ENCODE measurements around the gene SIK3. TPM values are rescaled to one million over a fixed set of nuclear protein-coding genes. Genes with fewer than 3 reads are reported as not detected.
A peak's percentile ranks its signal among the peaks of the same experiment; 100 is the strongest.

SIK3 gene
- total and polyA plus RNA-seq, 12 donors = 9.9 to 47.3 (median 36.5) TPM

DNA sequence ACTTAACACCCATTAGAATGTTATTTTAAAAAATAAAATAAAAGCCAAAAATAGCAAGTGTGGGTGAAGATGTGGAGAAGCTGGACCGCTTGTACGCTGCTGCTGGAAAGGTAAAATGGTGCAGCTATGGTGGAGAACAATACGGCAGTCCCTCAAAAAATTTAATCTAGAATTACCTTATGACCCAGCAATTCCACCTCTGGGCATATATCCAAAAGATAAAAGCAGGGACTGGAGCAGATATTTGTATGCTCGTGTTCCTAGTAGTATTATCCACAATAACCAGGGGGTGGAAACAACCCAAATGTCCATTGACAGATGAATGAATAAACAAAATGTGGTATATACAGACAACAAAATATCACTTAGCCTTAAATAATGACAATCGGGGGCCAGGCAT is 300.4 kb downstream of the SIK3 start:
- 46 to 51% methylated on average over 5 of the region's 5 CpGs for WGBS, 2 donors
- Histone ChIP-seq H3K4me3 (no peak overlapping the region), H3K4me1 (peaks cover 0 to 15% (median 0%) of the 10 kb centered on the region in 9 donors), H3K27ac (peak overlapping the region in 1 of 10 donors; percentile 3), H3K27me3 (no peaks in the 10 kb centered on the region), H3K36me3 (no peaks in the 10 kb centered on the region), H3K9me3 (no peaks in the 10 kb centered on the region)
- intact Hi-C loops (cut with DNase I) = loop anchor here in 2 of 10 donors (10.0 kb wide), 2 partner anchors 87 to 427 kb away; no protein-coding TSS in a partner anchor
- DNase-seq = no peak
- TF ChIP-seq, protein P1, sequence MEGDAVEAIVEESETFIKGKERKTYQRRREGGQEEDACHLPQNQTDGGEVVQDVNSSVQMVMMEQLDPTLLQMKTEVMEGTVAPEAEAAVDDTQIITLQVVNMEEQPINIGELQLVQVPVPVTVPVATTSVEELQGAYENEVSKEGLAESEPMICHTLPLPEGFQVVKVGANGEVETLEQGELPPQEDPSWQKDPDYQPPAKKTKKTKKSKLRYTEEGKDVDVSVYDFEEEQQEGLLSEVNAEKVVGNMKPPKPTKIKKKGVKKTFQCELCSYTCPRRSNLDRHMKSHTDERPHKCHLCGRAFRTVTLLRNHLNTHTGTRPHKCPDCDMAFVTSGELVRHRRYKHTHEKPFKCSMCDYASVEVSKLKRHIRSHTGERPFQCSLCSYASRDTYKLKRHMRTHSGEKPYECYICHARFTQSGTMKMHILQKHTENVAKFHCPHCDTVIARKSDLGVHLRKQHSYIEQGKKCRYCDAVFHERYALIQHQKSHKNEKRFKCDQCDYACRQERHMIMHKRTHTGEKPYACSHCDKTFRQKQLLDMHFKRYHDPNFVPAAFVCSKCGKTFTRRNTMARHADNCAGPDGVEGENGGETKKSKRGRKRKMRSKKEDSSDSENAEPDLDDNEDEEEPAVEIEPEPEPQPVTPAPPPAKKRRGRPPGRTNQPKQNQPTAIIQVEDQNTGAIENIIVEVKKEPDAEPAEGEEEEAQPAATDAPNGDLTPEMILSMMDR (IDR thresholded peaks at IDR 0.05) = no peak
- peak in 4 of 8 donors; percentile 42 to 79 (median 54) for ATAC-seq

GRCh38 chr11:116796548-116796947 is 301.7 kb downstream of the SIK3 start:
- no peak overlapping the region for H3K4me3 ChIP-seq
- intact Hi-C loops (cut with DNase I) = loop anchor here in 2 of 10 donors (10.0 kb wide), 2 partner anchors 88 to 428 kb away; no protein-coding TSS in a partner anchor
- DNase-seq (no peak), ATAC-seq (no peak)
- H3K27ac ChIP-seq = no peak overlapping the region
- 89 to 95% methylated on average over 1 of the region's 1 CpG for WGBS, 2 donors
- H3K27me3 ChIP-seq = no peaks in the 10 kb centered on the region
- no peaks in the 10 kb centered on the region for H3K9me3 ChIP-seq
- TF ChIP-seq, protein P1 (IDR thresholded peaks at IDR 0.05) = no peak
- peaks cover 0 to 19% (median 2%) of the 10 kb centered on the region in 9 donors for H3K4me1 ChIP-seq
- no peaks in the 10 kb centered on the region for H3K36me3 ChIP-seq

GRCh38 chr11:116794851-116795250 is 303.4 kb downstream of the SIK3 start:
- H3K4me1 ChIP-seq = peaks cover 0 to 26% (median 10%) of the 10 kb centered on the region in 9 donors
- no peak overlapping the region for H3K4me3 ChIP-seq
- no peak overlapping the region for H3K27ac ChIP-seq
- TF ChIP-seq, protein P1 (IDR thresholded peaks at IDR 0.05) = no peak
- 69 to 80% methylated on average over 2 of the region's 2 CpGs for WGBS, 2 donors
- DNase-seq (no peak), ATAC-seq (no peak)
- no peaks in the 10 kb centered on the region for H3K27me3 ChIP-seq
- H3K36me3 ChIP-seq = no peaks in the 10 kb centered on the region
- intact Hi-C loops (cut with DNase I) = loop anchor here in 7 of 10 donors (5.0 to 10.0 kb wide), 9 partner anchors 37 to 432 kb away; partner anchors contain the start of gene APOA1 (in 4 of the 7)
- no peaks in the 10 kb centered on the region for H3K9me3 ChIP-seq

- no peaks in the 10 kb centered on the region for H3K36me3 ChIP-seq
- no peaks in the 10 kb centered on the region for H3K27me3 ChIP-seq
- ATAC-seq (no peak), DNase-seq (no peak)
- intact Hi-C loops (cut with DNase I) = loop anchor here in 7 of 10 donors (5.0 to 10.0 kb wide), 9 partner anchors 39 to 434 kb away; partner anchors contain the start of gene APOA1 (in 4 of the 7)
- WGBS, 2 donors = 97 to 100% methylated on average over 1 of the region's 1 CpG
- H3K4me3 ChIP-seq = no peak overlapping the region
- TF ChIP-seq, protein P1 (IDR thresholded peaks at IDR 0.05) = no peak
- no peak overlapping the region for H3K27ac ChIP-seq
- peaks cover 0 to 20% (median 10%) of the 10 kb centered on the region in 9 donors for H3K4me1 ChIP-seq
- H3K9me3 ChIP-seq = no peaks in the 10 kb centered on the region
Observed at GRCh38 chr11:116793772-116794097, 304.5 kb downstream of the SIK3 start.

Other genes with a start within 250 kb of the SIK3 start
- gene PAFAH1B2, start 45.9 kb upstream of the SIK3 start, total RNA-seq = 10 to 100 TPM; 48.8 to 71.5 (median 64.2) TPM
- gene PAFAH1B2, start 45.9 kb upstream of the SIK3 start, polyA plus RNA-seq = 10 to 100 TPM; 18.7 to 21.6 TPM
- 10 to 100 TPM; 16.2 to 33.6 (median 22.0) TPM for gene SIDT2, start 80.3 kb upstream of the SIK3 start, total RNA-seq
- gene SIDT2, start 80.3 kb upstream of the SIK3 start, polyA plus RNA-seq = 10 to 100 TPM; 13.0 to 28.1 TPM
- gene TAGLN, start 100.9 kb upstream of the SIK3 start, total RNA-seq = 100 to 1,000 TPM in 5 of 10 donors, 10 to 100 TPM in 5; 71.7 to 215 (median 99.9) TPM
- 100 to 1,000 TPM; 319 to 883 TPM for gene TAGLN, start 100.9 kb upstream of the SIK3 start, polyA plus RNA-seq
- 10 to 100 TPM; 20.5 to 33.6 (median 26.2) TPM for gene PCSK7, start 133.6 kb upstream of the SIK3 start, total RNA-seq
- gene PCSK7, start 133.6 kb upstream of the SIK3 start, polyA plus RNA-seq = 10 to 100 TPM; 29.8 to 47.0 TPM
- gene RNF214, start 134.2 kb upstream of the SIK3 start, total RNA-seq = 10 to 100 TPM; 20.3 to 33.5 (median 27.6) TPM
- 1 to 10 TPM; 7.3 to 7.7 TPM for gene RNF214, start 134.2 kb upstream of the SIK3 start, polyA plus RNA-seq
- 10 to 100 TPM in 8 of 10 donors, 1 to 10 TPM in 2; 8.5 to 16.9 (median 11.9) TPM for gene BACE1-AS, start 192.9 kb upstream of the SIK3 start, total RNA-seq
- gene BACE1-AS, start 192.9 kb upstream of the SIK3 start, polyA plus RNA-seq = 10 to 100 TPM in 1 of 2 donors, 1 to 10 TPM in 1; 3.9 to 20.0 TPM
- gene BACE1, start 217.8 kb upstream of the SIK3 start, total RNA-seq = 10 to 100 TPM; 10.8 to 18.7 (median 15.1) TPM
- 1 to 10 TPM; 4.6 to 7.8 TPM for gene BACE1, start 217.8 kb upstream of the SIK3 start, polyA plus RNA-seq
- 1 to 10 TPM; 3.5 to 10.0 (median 6.6) TPM for gene CEP164, start 229.4 kb upstream of the SIK3 start, total RNA-seq
- 10 to 100 TPM in 1 of 2 donors, 1 to 10 TPM in 1; 3.8 to 17.9 TPM for gene CEP164, start 229.4 kb upstream of the SIK3 start, polyA plus RNA-seq